Ishikawa (cell line): ENCODE measurements around the gene IFNL4.

Experiments
- EP300 ChIP-seq: IDR thresholded peaks from 2 replicates; pipeline ENCODE4 v1.6.1; 2012; ENCODE audit warnings: borderline replicate concordance
- FOXM1 ChIP-seq: IDR thresholded peaks from 2 replicates; pipeline ENCODE4 v1.6.1; 2012; ENCODE audit warnings: low read depth, borderline replicate concordance
- YY1 ChIP-seq: IDR thresholded peaks from 2 replicates; pipeline ENCODE4 v1.6.1; 2012; ENCODE audit warnings: low read depth
- TF ChIP-seq, protein P1 (sequence below): IDR thresholded peaks from 2 replicates; pipeline ENCODE4 v1.6.1; 2012; ENCODE audit warnings: low read depth, mild to moderate bottlenecking

DNA sequence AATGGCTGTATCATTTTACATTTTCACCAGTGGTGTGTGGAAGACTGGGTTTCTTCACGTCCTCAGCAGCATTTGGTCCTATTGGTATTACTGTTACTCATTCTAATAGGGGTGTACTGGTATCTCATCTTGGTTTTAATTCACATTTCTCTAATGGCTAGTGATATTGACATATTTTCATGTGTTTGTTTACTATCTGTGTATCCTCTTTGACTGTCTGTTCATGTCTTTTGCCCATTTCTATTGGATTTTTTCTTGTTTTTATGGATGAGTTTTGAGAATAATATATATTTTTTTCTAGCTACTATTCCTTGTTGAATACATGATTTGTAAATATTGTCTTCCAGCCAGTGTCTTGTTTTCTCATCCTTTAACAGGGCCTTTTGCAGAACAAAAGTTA, 33.4 kb upstream of the IFNL4 start:
- no peak for TF ChIP-seq EP300
- no peak for TF ChIP-seq FOXM1
- TF ChIP-seq, protein P1, sequence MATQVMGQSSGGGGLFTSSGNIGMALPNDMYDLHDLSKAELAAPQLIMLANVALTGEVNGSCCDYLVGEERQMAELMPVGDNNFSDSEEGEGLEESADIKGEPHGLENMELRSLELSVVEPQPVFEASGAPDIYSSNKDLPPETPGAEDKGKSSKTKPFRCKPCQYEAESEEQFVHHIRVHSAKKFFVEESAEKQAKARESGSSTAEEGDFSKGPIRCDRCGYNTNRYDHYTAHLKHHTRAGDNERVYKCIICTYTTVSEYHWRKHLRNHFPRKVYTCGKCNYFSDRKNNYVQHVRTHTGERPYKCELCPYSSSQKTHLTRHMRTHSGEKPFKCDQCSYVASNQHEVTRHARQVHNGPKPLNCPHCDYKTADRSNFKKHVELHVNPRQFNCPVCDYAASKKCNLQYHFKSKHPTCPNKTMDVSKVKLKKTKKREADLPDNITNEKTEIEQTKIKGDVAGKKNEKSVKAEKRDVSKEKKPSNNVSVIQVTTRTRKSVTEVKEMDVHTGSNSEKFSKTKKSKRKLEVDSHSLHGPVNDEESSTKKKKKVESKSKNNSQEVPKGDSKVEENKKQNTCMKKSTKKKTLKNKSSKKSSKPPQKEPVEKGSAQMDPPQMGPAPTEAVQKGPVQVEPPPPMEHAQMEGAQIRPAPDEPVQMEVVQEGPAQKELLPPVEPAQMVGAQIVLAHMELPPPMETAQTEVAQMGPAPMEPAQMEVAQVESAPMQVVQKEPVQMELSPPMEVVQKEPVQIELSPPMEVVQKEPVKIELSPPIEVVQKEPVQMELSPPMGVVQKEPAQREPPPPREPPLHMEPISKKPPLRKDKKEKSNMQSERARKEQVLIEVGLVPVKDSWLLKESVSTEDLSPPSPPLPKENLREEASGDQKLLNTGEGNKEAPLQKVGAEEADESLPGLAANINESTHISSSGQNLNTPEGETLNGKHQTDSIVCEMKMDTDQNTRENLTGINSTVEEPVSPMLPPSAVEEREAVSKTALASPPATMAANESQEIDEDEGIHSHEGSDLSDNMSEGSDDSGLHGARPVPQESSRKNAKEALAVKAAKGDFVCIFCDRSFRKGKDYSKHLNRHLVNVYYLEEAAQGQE = no peak
- no peak for TF ChIP-seq YY1
